GM13976 (cell line): ENCODE results near the gene FAM83B.
"Not testable (repeated sequence)": the region's sequence is repeated elsewhere in the genome, so short reads cannot be mapped to it uniquely, and the experiment has no call there.

Experiments
- DNase-seq: peaks from one replicate; pipeline ENCODE4 v3.0.0; 2012; ENCODE audit warnings: low spot score
- CTCF ChIP-seq: IDR thresholded peaks from 2 replicates; pipeline ENCODE4 v1.5.1; 2012; ENCODE audit warnings: borderline replicate concordance, mild to moderate bottlenecking; ENCODE audit not compliant: insufficient read depth; ENCODE audit errors: extremely low read depth, missing control alignments, control extremely low read depth
- in situ Hi-C: fragments of 300-500 bp; cut with MboI; formaldehyde crosslinking; loops from one replicate; pipeline ENCODE4 v1.12.0; 2022; ENCODE audit warnings: low sequenced_read_pairs, mixed read lengths, inconsistent platforms; ENCODE audit not compliant: unreplicated experiment

The FAM83B gene

GRCh38 chr6:54959820-54960219, 113.2 kb downstream of the FAM83B start:
- no peak for DNase-seq
- in situ Hi-C loops, result no loop called here
- TF ChIP-seq CTCF, result no peak

- in situ Hi-C loops, DNase-seq: not testable (repeated sequence)
Measured at GRCh38 chr6:54961372-54961771, 114.8 kb downstream of the FAM83B start.

GRCh38 chr6:54970337-54970736, 123.8 kb downstream of the FAM83B start:
- in situ Hi-C loops, result no loop called here
- DNase-seq, result no peak
- TF ChIP-seq CTCF, result no peak

GRCh38 chr6:54971825-54972224, 125.3 kb downstream of the FAM83B start:
- no peak for TF ChIP-seq CTCF
- no peak for DNase-seq
- in situ Hi-C loops, result no loop called here

- in situ Hi-C loops, result loop anchor here (25.0 kb wide), 1 partner anchor 992 kb away; no protein-coding TSS in a partner anchor
- not testable (repeated sequence) for DNase-seq
Measured at GRCh38 chr6:54979161-54979560, 132.6 kb downstream of the FAM83B start.

GRCh38 chr6:54980511-54981275, 134.1 kb downstream of the FAM83B start:
- in situ Hi-C loops, result loop anchor here (25.0 kb wide), 1 partner anchor 993 kb away; no protein-coding TSS in a partner anchor
- DNase-seq, result no peak
- TF ChIP-seq CTCF, result no peak

GRCh38 chr6:54981276-54981609, 134.7 kb downstream of the FAM83B start:
- no peak for TF ChIP-seq CTCF
- DNase-seq, result no peak
- in situ Hi-C loops, result loop anchor here (25.0 kb wide), 1 partner anchor 994 kb away; no protein-coding TSS in a partner anchor
